ENCODE measurements around the gene FAHD2A.

- TF ChIP-seq POLR2AphosphoS5 (IDR thresholded peaks at IDR 0.05) (no peak), CTCF (IDR thresholded peaks at IDR 0.05) (no peak), POLR2A (IDR thresholded peaks at IDR 0.05) (no peak), EP300 (IDR thresholded peaks at IDR 0.05) (no peak)
Observed at GRCh38 chr2:95392730-95393455, 9.6 kb upstream of the FAHD2A start.
